AG08396 (cell line): ENCODE measurements around the gene WDR70.
A peak's percentile ranks its signal among the peaks of the same experiment; 100 is the strongest.
"Not testable (repeated sequence)": the region's sequence is repeated elsewhere in the genome, so short reads cannot be mapped to it uniquely, and the experiment has no call there.

Experiments
- DNase-seq: peaks from one replicate; pipeline ENCODE4 v3.0.0; 2012; ENCODE audit warnings: low spot score, mixed read lengths

The WDR70 gene

DNA sequence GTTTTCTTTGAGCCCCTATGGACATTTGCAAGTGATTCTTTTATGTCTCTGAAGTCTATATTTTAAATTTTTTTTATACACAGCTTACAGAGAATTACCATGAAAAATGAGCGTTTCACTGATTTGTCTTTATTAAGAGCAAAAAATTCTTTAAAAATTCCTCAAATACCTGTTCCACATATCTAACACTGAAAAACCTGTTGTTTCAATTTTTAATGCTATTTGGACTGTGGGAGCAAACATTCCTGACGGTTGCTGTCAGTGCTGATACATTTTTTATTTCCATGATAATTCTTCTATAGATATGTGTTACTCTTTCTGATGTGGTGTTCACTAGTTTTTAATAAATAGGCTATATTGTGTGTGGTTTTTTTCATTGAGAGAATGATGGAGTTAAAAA is 261.0 kb downstream of the WDR70 start:
- DNase-seq = no peak

DNA sequence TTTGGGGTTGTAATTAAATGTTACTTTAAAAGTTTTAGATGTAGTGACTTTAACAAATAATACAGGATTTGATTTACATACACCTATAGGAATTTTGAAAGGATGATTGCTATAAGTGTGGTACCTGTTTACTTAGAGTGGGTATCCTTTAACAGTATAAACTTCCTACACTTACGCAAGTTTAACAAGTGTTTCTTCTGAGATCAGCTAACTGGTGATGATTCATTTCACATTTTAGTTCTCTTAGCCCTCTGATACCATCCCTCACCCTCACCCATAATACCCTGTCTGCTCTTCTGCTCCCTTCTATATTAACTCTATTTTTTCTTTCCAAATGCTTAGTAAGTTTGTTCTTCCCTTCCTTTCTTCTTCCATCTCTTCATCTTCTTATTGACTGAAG is 262.8 kb downstream of the WDR70 start:
- DNase-seq = no peak

DNA sequence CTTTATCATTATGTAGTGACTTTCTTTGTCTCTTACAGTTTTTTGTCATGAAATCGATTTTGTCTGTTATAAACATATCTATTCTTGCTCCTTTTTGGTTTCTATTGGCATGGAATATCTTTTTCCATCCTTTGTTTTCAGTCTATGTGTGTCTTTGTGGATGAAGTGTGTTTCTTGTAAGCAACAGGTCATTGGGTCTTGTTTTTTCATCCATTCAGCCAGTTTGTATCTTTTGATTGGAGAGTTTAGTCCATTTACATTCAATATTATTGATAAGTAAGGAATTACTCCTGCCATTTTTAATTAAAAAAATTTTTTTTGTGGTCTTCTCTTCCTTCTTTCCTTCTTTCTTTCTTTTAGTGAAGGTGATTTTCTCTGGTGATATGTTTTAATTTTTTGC is 266.6 kb downstream of the WDR70 start:
- no peak for DNase-seq

DNA sequence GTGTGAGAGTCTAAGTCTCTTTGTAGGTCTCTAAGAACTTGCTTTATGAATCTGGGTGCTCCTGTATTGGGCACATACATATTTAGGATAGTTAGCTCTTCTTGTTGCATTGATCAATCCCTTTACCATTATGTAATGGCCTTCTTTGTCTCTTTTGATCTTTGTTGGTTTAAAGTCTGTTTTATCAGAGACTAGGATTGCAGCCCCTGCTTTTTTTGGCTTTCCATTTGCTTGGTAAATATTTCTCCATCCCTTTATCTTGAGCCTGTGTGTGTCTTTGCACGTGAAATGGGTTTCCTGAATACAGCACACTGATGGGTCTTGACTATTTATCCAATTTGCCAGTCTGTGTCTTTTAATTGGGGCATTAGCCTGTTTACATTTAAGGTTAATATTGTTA is 275.4 kb downstream of the WDR70 start:
- not testable (repeated sequence) for DNase-seq

DNA sequence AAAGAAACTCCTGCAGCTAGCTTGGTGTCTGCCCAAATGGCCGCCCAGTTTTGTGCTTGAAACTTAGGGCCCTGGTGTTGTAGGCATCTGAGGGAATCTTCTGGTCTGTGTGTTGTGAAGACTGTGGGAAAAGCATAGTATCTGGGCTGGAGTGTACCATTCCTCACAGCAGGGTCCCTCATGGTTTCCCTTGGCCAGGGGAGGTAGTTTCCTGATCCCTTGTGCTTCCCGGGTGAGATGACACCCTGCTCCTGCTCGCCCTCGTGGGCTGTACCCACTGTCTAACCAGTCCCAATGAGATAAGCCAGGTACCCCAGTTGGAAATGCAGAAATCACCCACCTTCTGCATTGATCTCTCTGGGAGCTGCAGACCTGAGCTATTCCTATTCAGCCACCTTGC is 277.9 kb downstream of the WDR70 start:
- DNase-seq = no peak

DNA sequence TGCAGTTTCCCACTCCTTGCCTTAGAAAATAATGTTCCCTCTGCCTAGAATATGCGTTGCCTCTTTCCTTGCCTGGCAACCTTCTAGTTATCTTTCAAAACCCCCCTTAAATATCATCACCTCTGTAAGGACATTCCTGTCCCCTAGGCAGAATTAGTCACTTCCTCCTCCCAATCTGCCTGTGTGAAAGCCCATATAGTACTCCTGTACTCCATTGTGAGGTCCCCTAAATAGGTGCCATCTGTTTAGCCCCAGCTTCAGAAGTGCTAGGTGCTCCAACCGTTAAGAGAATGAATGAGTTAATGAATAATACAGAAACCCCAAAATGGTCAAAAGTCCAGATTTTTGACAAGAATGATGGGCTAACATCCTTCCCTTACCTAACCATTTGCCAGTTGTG is 279.3 kb downstream of the WDR70 start:
- no peak for DNase-seq

DNA sequence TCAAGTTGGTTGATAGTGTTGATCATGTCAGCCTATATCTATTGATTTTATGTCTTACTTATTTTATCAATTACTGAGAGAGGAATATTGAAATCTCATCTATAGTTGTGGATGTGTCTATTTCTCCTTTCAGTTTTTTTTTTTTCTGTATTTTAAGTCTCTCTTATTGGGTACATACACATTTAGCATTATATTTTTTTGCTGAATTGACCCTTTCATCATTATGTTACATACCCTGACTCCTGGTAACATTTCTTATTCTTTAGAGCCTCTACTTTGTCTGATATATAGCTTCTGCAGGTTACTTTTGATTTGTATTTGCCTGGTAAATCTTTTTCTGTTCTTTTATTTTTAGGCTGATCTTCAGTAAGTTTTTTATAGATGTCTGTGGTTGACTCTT is 281.2 kb downstream of the WDR70 start:
- no peak for DNase-seq

DNA sequence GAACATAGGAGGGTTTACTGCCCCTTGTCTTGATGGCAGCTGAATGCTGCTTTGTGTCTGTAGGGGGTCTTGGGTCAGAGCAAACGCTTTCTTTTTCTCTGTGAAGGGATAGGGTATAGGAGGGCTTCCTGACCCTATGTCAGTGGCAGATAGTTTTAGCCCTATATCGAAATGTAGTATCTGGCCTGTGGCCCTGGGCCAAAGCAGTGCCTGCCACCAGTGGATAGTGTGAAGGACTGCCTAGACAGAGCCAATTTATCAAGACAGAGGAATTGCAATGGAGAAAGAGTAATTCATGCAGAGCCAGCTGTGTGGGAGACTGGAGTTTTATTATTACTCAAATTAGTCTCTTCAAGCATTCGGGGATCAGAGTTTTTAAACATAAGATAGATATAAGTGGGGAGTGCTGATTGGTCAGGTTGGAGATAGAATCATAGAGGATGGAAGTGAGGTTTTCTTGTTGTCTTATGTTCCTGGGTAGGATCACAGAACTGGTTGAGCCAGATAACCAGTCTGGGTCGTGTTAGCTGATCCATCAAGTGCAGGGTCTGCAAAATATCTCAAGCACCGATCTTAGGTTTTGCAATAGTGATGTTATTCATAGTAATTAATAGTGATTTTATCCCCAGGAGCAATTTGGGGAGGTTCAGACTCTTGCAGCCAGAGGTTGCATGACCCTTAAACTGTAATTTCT is 282.3 kb downstream of the WDR70 start:
- DNase-seq = no peak

DNA sequence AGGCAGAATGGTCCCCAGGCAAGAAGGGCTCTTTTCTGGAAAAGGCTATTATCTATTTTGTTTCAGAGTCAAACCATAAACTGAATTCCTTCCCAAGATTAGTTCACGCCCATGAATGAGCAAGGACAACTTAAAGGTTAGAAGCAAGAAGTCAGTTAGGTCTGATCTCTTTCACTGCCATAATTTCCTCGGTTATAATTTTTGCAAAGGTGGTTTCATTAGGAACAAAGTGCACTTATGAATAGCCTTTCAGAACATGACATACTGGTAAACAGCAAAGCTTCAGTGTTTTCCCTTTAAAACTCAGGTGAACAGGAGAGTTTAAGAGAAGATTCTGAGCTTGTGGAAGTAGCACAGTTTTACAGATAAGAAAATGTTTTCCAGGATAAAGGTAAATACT is 282.8 kb downstream of the WDR70 start:
- no peak for DNase-seq

DNA sequence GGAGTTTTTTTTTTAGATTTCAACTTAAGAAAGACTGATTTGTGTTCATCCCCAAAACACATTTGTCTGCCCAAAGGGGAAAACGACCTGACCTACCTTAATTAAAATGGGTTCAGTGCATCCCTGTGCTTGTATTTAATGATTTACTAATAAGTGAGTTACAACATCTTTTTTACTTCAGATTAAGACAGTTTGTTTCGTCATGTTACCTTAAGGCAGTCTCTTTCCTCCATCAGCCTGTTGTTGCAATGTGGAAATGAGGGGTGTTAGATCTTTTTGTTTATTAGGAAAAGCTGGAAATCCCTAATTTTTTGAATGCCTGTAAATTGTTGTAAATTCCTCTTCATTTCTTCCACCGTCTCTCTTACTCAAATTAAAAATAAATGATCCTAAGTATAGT is 283.2 kb downstream of the WDR70 start:
- DNase-seq = no peak

DNA sequence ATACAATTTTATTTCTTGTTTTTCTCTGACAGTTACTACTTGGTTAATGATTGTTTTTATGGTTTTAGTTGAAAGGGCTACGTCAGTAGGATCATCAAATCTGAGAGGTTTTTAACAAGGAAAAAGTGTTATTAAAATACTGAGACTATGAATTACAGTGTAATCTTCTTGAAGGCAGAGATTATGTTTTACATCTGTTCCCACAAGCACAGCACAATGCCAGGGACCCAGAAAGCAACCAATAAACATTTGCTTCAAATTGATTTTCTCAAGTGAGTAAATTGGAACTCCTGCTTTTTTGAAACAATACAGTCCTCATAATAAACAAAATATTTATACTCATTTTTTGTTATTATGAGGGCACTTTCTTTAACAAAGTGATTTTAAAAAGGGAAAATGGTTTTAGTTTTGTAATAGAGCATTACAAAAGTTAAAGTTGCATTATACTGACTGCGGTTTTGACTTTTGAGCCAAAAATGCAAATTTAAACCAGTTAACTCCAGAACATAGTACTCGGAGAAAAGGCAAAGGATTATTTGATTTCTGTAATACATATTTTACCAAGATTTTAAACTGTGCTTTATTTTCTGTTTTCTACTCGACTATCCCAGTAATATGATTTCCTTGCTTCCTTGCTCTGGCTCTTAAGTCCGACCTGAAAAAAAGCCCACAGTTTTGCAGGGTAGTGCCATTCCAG is 283.8 kb downstream of the WDR70 start:
- no peak for DNase-seq

DNA sequence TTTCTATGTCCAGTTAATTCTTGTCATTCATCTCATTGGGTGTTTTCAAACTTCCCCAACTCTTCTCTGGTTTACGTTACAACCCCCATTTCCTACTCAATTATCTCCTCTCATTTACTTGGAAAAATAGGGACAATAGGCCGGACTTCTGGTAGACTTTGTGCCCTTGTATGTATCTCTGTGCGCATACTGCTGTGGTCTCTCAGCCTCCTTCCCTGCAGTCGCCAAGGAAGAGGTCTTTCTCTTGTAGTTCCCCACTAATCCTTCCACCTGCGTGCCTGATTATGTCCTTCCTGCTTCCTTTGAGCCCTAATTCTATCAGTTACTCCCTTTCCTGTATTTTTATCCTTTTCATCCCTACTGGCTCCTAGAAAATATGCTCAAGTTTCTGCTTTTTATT is 284.4 kb downstream of the WDR70 start:
- no peak for DNase-seq

DNA sequence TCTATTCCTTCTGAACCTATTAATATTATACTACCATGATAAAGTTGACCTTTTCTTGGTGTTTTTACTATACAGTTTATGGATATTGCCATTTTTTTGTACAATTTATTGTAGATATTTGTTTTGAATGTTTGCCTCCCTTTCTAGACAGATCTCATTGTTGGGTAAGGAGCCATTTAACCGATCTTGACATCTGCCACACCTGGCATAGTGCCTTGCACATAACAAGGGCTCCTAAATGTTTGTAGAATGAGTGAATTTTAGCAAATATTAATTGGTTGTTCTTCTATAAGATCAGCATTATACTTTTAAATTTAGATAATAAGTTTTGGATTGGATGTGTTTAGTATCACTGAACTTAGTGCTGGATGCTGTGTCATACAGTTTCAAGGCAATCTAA is 285.4 kb downstream of the WDR70 start:
- no peak for DNase-seq

DNA sequence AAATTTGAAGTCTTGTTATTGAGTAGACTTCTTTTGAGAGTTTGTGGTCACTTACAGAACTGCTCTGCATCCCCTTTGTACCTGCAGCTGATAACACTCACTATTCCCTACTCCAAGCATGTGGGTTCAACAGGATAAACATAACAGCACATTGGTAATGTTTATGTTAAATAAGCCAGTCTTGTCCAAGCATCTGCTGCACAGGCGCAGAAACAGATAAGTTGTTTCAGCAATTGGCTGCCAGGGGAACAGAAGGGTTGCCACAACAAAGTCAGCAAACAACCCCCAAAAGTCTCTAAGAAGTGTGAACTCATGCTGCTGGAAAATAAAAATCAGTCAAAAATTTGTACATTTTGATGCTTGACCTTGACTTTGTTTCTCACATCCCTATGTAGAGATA is 286.2 kb downstream of the WDR70 start:
- peak; percentile 10 for DNase-seq

DNA sequence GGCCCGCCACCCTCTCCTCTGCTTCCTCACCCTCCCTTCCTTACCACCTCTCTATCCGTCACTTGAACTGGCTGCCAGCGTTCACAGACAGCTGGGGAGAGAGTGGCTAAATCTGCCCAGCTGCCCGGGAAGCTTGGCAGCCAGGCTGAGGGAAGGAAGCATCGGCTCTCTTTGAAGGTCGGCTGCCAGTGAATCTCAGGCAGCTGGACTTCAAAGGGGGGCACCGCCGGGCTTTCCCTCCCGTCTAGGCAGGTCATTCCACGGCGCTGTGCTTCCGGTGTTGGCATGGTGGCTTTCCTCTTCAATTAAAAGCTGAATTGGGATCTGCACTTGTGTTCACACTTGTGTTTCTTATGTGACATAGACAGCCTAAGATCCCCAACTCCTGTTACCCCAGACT is 286.8 kb downstream of the WDR70 start:
- DNase-seq = no peak

DNA sequence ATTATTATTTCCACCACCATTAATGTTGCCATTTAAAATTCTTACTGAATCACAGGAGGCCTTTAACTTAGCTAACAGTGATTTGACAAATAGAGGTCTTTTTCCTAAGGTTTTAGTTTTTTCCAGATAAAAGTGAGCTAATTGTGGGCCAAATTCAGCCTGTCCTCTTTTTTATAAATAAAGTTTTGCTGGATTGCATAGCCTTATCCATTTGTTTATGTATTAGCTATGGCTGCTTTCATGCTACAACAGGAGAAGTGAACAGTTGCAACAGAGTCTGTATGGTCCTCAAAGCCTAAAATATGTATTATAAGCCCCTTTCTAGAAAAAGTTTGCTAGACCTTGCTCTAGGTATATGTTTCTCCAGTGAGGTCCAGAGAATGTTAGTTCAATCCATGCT is 288.3 kb downstream of the WDR70 start:
- DNase-seq = no peak

DNA sequence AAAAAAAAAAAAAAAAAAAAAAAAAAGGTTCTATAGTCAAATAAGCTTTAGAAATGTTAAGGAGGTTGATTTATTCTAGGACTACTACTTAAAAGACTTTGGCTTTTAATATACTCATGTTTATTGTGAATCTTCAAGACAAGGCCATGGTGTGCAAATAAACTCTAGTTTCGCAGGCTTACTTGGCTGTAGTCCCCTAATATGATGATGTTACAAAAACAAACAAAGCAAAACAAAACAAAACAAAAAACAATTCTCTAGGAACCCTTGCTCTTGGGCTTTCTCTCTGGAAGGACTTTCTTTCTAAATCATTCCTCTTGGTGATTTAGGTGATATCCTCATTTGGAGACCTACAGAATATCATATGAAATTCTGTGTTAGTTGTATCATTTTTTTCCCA is 288.7 kb downstream of the WDR70 start:
- DNase-seq = no peak

DNA sequence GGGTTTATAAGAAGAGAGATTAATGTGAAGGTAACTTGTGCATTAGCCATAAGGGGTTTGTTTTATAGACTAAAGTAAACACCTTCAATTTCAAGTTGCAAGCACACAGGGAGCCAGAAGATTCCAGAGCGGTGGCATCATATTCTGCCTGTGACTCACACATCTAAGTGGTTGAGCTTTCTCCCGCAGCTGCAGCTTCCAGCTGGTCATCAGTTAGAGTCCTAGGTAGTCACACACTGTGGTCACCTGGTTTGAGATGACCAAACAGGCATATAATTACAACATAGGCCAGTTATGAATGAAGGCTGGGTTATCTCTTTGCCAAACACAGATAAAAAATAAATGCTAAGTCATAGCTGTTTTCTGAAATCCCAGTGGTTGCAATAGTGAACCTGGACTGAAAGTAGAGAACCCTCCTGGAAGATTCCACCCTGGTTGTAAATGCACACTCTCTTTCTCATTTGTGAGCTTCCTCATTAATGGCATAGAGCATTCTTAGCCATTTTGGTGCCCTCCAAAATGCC is 289.5 kb downstream of the WDR70 start:
- peak; percentile 84 for DNase-seq

DNA sequence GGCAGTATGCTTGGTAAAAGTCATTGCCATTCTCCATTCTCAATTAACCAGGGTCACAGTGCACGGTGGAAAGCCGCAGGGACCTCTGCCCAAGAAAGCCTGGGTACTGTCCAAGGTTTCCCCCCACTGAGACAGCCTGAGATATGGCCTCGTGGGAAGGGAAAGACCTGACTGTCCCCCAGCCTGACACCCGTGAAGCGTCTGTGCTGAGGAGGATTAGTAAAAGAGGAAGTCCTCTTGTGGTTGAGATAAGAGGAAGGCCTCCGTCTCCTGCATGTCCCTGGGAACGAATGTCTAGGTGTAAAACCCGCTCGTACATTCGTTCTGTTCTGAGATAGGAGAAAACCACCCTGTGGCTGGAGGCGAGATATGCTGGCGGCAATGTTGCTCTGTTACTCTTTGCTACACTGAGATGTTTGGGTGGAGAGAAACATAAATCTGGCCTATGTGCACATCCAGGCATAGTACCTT is 293.0 kb downstream of the WDR70 start:
- not testable (repeated sequence) for DNase-seq

DNA sequence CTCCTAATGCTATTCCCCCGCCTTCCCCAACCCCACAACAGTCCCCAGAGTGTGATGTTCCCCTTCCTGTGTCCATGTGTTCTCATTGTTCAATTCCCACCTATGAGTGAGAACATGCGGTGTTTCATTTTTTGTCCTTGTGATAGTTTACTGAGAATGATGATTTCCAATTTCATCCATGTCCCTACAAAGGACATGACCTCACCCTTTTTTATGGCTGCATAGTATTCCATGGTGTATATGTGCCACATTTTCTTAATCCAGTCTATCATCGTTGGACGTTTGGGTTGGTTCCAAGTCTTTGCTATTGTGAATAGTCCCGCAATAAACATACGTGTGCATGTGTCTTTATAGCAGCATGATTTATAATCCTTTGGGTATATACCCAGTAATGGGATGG is 295.2 kb downstream of the WDR70 start:
- not testable (repeated sequence) for DNase-seq

DNA sequence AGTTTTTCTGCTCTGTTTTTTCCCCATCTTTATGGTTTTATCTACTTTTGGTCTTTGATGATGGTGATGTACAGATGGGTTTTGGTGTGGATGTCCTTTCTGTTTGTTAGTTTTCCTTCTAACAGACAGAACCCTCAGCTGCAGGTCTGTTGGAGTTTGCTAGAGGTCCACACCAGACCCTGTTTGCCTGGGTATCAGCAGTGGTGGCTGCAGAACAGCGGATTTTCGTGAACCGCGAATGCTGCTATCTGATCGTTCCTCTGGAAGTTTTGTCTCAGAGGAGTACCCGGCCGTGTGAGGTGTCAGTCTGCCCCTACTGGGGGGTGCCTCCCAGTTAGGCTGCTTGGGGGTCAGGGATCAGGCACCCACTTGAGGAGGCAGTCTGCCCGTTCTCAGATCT is 300.2 kb downstream of the WDR70 start:
- DNase-seq = not testable (repeated sequence)

DNA sequence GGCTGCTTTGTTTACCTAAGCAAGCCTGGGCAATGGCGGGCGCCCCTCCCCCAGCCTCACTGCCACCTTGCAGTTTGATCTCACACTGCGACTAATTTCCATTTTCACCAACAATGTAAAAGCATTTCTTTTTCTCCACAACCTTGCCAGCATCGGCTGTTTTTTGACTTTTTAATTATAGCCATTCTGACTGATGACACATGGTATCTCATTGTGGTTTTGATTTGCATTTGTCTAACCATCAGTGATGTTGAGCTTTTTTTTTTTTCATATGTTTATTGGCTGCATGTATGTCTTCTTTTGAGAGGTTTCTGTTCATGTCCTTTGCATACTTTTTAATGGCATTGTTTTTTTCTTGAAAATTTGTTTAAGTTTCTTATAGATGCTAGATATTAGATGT is 300.8 kb downstream of the WDR70 start:
- DNase-seq = not testable (repeated sequence)

DNA sequence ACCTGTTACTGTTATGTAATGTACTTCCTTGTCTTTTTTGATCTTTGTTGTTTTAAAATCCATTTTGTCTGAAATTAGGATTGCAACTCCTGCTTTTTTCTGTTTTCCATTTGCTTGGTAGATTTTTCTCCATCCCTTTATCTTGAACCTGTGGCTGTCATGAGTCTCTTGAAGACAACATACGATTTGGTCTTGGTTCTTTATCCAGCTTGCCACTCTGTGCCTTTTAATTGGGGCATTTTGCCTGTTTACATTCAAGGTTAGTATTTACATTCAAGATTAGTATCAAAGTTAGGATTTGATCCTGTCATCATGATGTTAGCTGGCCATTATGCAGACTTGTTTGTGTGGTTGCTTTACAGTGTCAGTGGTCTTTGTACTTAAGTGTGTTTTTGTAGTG is 304.0 kb downstream of the WDR70 start:
- no peak for DNase-seq

DNA sequence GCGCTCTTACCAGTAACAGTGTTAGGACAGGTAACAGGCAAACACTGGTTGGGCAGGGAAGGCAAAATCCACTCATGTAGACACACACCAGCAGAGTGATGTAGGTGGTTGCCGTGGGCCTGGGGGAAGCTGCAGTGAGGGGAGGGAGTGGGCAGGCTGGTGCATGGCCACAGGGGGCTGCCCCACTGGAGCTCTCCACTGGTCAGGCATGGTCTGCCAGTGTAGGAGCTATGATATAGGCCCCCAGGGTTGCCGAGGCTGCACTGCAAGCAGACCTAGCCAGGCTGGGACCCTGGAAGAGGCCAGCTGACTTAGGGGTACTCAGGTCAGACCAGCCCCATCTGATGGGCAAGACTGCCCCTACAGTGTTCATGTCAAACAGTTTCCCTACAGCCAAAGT is 306.1 kb downstream of the WDR70 start:
- DNase-seq = no peak
